Measurements from ENCODE around the gene TUBA1A. TPM values are rescaled to one million over a fixed set of nuclear protein-coding genes. Genes with fewer than 3 reads are reported as not detected.

The TUBA1A gene
- total and polyA plus RNA-seq, 7 donors = 20.1 to 677 (median 614) TPM

- no peaks in the 10 kb centered on the region for H3K4me1 ChIP-seq
- H3K4me3 ChIP-seq = no peak overlapping the region
- no peak overlapping the region for H3K27ac ChIP-seq
- H3K36me3 ChIP-seq = no peaks in the 10 kb centered on the region
- intact Hi-C loops (cut with DNase I) = no loop called here
- no peak for DNase-seq
- H3K27me3 ChIP-seq = no peaks in the 10 kb centered on the region
- no peaks in the 10 kb centered on the region for H3K9me3 ChIP-seq
- TF ChIP-seq EP300 (IDR thresholded peaks at IDR 0.05) = no peak
- no peak for TF ChIP-seq POLR2AphosphoS5 (IDR thresholded peaks at IDR 0.05)
- no peak for TF ChIP-seq POLR2A (IDR thresholded peaks at IDR 0.05)
- no peak for TF ChIP-seq CTCF (IDR thresholded peaks at IDR 0.05)
- 74 to 89% methylated on average over 3 of the region's 3 CpGs for WGBS, 2 donors
These were observed 34.7 kb downstream of the TUBA1A start for GRCh38 chr12:49154221-49154620.

- H3K27ac ChIP-seq = no peak overlapping the region
- H3K9me3 ChIP-seq = no peaks in the 10 kb centered on the region
- H3K36me3 ChIP-seq = no peaks in the 10 kb centered on the region
- TF ChIP-seq EP300 (IDR thresholded peaks at IDR 0.05) (no peak), CTCF (IDR thresholded peaks at IDR 0.05) (no peak), POLR2AphosphoS5 (IDR thresholded peaks at IDR 0.05) (no peak), POLR2A (IDR thresholded peaks at IDR 0.05) (no peak)
- DNase-seq = no peak
- no peaks in the 10 kb centered on the region for H3K27me3 ChIP-seq
- intact Hi-C loops (cut with DNase I) = no loop called here
- 93 to 100% methylated on average over 2 of the region's 2 CpGs for WGBS, 2 donors
- no peak overlapping the region for H3K4me3 ChIP-seq
- no peaks in the 10 kb centered on the region for H3K4me1 ChIP-seq
These were observed 41.5 kb downstream of the TUBA1A start for GRCh38 chr12:49147384-49147783.

- intact Hi-C loops (cut with DNase I) = no loop called here
- H3K4me3 ChIP-seq = no peak overlapping the region
- 97% methylated on average over 1 of the region's 1 CpG for WGBS, 2 donors
These were observed 42.5 kb downstream of the TUBA1A start for GRCh38 chr12:49146406-49146805.

GRCh38 chr12:49144384-49144783, 44.5 kb downstream of the TUBA1A start:
- Histone ChIP-seq H3K27me3 (no peaks in the 10 kb centered on the region), H3K4me1 (no peaks in the 10 kb centered on the region), H3K9me3 (no peaks in the 10 kb centered on the region), H3K36me3 (no peaks in the 10 kb centered on the region), H3K4me3 (no peak overlapping the region), H3K27ac (no peak overlapping the region)
- no peak for DNase-seq
- intact Hi-C loops (cut with DNase I) = no loop called here
- 90 to 93% methylated on average over 2 of the region's 2 CpGs for WGBS, 2 donors
- no peak for TF ChIP-seq POLR2AphosphoS5 (IDR thresholded peaks at IDR 0.05)
- TF ChIP-seq POLR2A (IDR thresholded peaks at IDR 0.05) = no peak
- TF ChIP-seq CTCF (IDR thresholded peaks at IDR 0.05) = no peak
- no peak for TF ChIP-seq EP300 (IDR thresholded peaks at IDR 0.05)

More at GRCh38 chr12:49146406-49146805, 42.5 kb downstream of the TUBA1A start:
- H3K27ac ChIP-seq = no peak overlapping the region
- H3K27me3 ChIP-seq = no peaks in the 10 kb centered on the region
- no peaks in the 10 kb centered on the region for H3K36me3 ChIP-seq
- H3K9me3 ChIP-seq = no peaks in the 10 kb centered on the region
- DNase-seq = no peak
- no peak for TF ChIP-seq POLR2AphosphoS5 (IDR thresholded peaks at IDR 0.05)
- TF ChIP-seq EP300 (IDR thresholded peaks at IDR 0.05) = no peak
- TF ChIP-seq CTCF (IDR thresholded peaks at IDR 0.05) = no peak
- TF ChIP-seq POLR2A (IDR thresholded peaks at IDR 0.05) = no peak
- no peaks in the 10 kb centered on the region for H3K4me1 ChIP-seq

DNA sequence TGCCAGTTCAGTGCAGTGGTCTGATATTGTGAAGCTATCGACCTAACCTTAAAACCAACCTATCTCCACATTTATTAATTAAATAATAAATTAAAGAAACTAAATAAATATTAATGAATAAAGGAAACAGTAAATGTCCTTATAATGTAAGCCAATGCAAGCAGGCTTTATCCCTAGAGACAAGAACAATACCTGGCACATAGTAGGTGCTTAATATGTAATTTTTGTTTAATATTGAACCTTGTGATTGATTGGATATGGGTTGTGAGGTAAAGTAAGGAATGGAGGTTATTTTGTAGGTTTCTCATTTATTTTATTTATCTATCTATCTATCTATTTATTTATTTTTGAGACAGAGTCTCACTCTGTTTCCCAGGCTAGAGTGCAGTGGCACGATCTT, 49.9 kb downstream of the TUBA1A start:
- Histone ChIP-seq H3K4me3 (no peak overlapping the region), H3K27me3 (no peaks in the 10 kb centered on the region), H3K27ac (no peak overlapping the region), H3K4me1 (no peaks in the 10 kb centered on the region), H3K9me3 (no peaks in the 10 kb centered on the region), H3K36me3 (no peaks in the 10 kb centered on the region)
- no peak for DNase-seq
- 96 to 98% methylated on average over 2 of the region's 2 CpGs for WGBS, 2 donors
- TF ChIP-seq POLR2A (IDR thresholded peaks at IDR 0.05) (no peak), CTCF (IDR thresholded peaks at IDR 0.05) (no peak), POLR2AphosphoS5 (IDR thresholded peaks at IDR 0.05) (no peak), EP300 (IDR thresholded peaks at IDR 0.05) (no peak)
- intact Hi-C loops (cut with DNase I) = no loop called here
